GM21723 (cell line): ENCODE results near the gene DTD1.

Source experiments
- ATAC-seq: cut with Tn5 transposase; IDR thresholded peaks from one replicate; pipeline ENCODE4 v1.9.1; 2021; ENCODE audit warnings: mild to moderate bottlenecking, moderate library complexity; ENCODE audit not compliant: unreplicated experiment

DTD1 gene

GRCh38 chr20:18698735-18699380 lies 111.0 kb downstream of the DTD1 start:
- no peak for ATAC-seq

DNA sequence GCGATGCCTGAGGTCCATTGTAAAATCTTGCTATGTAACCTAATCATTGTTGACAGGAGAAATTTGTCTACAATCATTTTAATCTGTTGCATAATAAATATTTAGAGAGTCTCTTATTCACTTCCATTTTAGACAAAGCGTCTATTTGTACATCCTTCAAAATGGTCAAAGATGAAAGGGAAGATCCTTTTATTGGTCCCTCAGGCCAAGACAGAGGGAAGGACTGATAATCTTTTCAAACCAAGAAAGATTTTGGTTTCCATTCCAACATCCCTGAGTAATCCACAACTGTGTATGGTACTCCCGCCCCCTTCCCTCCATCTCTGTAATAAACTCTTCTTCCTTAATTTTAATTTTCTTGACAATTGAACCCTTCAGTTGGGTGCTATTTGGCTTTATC lies 114.1 kb downstream of the DTD1 start:
- ATAC-seq: no peak

- no peak for ATAC-seq
These were observed 114.9 kb downstream of the DTD1 start for GRCh38 chr20:18702736-18703135.

- ATAC-seq: no peak
These were observed 117.6 kb downstream of the DTD1 start for GRCh38 chr20:18705490-18705889.

GRCh38 chr20:18705910-18706309 lies 118.1 kb downstream of the DTD1 start:
- no peak for ATAC-seq

GRCh38 chr20:18712131-18712530 lies 124.3 kb downstream of the DTD1 start:
- ATAC-seq: no peak

DNA sequence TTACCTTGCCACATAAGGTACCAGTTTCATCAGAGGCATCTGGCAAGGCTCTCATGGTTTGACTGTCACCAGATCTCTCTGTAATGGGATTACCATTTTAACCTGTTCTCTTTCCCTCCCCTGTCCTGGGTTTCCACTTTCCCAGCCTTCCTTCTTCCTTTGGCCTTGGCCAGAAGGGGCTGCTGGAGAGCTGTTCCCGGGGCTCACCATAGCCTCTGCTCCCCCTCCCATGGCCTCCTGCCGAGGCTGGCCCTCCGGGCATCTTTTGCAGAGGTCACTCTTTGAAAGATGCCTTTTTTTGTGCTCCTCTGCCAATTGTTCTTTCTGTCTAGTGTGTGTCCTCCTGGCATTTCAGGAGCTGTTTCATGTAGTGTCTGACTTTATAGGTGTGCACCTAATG lies 125.0 kb downstream of the DTD1 start:
- no peak for ATAC-seq

DNA sequence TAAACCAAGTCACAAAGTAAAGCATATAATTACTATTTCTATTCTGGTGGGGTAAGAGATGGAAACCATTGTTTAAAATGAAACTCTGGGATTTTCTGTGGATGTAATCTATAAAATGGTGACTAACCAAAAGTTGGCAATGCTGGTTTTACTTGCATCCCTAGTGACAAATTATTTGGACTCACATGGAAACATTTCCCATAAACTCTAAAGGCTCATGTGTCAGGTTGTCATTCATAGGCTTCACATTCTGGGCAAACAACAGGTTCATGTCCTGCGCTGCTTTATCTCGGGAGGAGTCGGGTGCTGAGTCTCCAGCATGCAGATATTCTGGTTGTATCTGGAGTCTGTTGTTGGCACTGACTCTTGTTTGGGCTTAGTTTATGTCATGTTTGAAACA lies 127.7 kb downstream of the DTD1 start:
- ATAC-seq: no peak

GRCh38 chr20:18717062-18717461 lies 129.2 kb downstream of the DTD1 start:
- no peak for ATAC-seq

GRCh38 chr20:18718129-18718528 lies 130.3 kb downstream of the DTD1 start:
- no peak for ATAC-seq

- ATAC-seq: no peak
These were observed 131.6 kb downstream of the DTD1 start for GRCh38 chr20:18719426-18719825.

DNA sequence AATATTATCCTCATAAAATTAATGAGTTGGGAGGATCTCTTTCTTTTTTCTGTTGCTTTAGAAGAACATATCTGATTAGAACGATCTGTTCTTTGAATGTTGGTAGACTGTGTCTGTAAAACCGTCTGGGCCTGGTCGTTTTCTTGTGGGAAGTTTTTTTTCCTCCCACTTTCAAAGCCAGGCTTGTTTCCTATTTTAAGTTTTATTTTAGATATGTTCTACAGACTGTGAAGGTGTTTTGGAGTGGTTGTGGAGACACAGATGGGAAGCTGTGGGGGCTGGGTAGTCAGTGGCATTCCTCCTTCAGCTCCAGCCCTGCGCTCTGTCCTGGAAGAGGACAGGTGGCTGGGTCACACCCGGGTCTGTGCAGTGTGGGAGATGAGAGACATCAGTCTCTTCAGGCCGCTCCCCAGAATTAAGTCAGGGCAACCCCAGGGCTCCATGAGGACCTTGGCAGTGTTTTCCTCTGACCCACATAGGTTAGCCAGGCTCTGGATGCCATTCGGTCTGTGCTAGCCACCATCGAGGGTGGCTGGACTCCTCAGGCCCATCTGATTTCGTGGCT lies 133.8 kb downstream of the DTD1 start:
- ATAC-seq: no peak

GRCh38 chr20:18722371-18722770 lies 134.5 kb downstream of the DTD1 start:
- no peak for ATAC-seq

- ATAC-seq: no peak
These were observed 136.2 kb downstream of the DTD1 start for GRCh38 chr20:18724077-18724476.

DNA sequence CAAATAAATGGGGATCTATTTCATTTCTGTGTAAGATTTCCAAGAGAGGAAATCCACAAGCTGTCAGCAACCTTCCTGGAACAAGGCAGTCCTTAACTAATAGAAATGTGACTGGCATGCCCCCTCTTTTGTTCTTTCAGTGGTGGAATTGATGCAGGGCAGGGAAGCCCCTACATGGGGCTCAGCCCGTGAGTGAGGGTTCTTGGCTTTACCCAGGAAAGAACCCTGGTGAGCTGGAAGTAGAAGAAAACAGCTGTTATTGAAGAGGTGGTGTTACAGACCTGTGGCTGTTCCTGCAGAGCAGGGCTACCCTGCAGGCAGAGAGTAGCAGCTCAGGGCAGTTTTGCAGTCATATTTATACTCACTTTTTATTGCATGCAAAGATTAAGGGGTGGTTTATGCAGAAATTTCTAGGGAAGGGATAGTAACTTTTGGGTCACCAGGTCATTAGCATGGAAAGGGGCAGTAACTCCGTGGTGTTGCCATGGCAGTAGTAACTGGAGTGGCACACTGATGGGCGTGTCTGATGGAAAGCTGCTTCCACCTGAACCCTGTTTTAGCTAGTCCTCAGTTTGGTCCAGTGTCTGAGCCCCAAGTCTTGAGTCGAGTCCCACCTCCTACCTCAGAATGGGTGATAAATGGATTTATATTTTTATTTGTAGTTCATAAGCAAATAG lies 137.1 kb downstream of the DTD1 start:
- ATAC-seq: no peak

DNA sequence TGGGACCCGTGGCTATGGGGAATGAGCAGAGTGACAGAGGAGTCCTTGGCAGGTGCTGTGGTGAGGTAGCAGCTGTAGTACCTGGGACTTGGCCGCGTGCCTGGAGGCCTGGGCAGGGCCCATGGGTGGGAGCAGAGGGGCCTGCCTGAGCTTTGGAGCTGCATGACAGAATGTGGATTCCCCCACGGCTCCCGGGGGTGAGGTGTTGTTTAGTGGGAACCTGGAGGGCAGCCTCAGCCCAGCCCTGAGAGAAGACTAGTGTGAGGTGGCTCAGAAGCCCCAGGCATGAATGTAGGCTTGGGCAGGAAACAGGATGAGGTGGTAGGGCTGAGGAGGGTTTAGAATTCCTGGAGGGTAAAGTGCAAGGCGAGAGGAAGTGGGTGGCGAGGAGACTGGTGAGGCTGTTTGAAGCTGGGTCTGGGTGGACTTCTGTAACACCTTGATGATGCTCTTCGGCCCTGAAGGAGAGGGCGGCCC lies 139.2 kb downstream of the DTD1 start:
- ATAC-seq: no peak

DNA sequence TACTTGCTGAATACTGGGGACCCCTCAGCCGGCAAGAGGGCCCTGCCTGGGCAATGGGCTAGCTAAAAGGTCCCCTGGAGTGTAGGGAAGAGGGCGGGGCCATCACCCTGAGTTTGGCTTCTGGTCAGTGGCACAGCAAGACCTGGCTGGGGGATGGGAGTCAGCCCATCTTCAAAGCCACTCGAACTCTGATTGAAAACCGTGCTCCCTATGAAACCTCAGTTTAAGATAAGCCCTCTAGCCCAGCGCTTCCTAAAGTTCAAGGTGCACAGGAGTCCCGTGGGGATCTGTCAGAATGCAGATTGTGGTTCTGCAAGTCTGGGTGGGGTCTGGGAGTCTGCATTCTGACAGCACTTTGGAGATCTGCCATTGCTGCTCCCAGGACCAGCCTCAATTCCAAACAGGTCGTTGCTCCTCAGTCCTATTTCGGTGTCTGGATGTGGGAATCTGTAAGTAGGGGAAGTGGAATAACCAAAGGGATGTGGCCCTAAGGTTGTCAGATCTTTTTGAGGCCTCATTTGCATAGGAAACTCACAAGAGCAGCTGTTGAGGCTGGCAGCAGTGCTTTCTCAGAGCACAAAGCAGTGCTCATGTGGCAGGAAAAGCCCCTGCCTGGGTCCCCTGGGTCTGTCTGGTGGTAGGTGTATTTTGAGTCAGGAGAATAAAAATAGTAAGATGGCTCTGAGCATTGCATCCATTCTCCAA lies 140.5 kb downstream of the DTD1 start:
- ATAC-seq: peak; percentile 93

- peak; percentile 38 for ATAC-seq
These were observed 141.0 kb downstream of the DTD1 start for GRCh38 chr20:18728870-18729224.

- ATAC-seq: peak; percentile 3
These were observed 141.5 kb downstream of the DTD1 start for GRCh38 chr20:18729231-18729825.

DNA sequence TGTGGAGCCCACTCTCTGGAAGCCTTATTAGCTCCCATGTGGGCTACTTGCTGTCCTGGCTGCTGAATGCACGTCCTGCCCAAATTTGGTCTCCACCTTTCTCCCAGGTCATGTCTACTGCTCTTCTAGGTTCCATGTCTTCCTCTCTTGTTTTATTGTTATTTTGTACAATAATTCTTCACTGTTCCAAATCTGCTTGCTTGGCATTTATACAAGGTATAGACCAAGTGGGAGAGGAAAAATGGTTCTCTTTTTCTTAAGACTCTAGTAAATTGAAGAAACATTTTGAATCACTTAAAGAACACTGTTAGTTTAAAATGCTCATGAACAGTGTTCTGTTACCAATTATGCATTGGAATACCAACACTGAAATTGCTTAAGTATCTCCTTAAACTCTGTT lies 144.1 kb downstream of the DTD1 start:
- no peak for ATAC-seq

DNA sequence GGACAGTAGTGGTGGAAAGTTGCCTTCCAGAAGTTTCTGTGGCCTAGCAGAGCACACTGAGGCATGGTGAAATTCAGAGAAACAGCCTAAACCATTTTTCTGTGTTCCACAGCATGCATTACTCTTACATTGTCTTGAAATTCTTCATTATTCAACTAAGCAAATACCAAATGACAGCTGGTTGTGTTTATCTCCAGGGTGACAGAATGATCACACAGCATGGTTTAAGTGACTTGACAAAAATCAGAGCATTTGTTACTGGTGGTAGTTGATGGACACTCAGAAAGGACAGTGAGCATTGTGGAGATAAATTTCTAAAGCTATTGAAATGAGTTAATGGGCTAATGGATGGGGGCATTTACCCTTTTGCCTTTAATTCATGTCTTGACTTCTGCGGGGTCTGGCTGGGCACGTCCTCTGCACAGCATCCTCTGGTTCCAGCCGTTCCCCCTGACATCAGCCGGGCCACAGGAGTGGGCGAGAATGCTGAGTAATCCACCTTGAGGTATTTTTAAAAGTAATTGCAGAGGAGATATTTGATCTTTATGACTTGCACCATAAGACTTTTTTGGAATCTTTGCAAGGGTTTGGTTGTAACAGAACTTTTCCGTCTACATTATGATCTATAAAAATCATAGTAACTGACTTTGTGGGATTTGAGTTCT lies 146.8 kb downstream of the DTD1 start:
- ATAC-seq: no peak
